Ishikawa (cell line): ENCODE results near the gene DCST2.

Experiments used
- CEBPB ChIP-seq: IDR thresholded peaks from 2 replicates; pipeline ENCODE4 v1.6.1; 2012
- EGR1 ChIP-seq: IDR thresholded peaks from 2 replicates; pipeline ENCODE4 v1.6.1; 2012
- EP300 ChIP-seq: IDR thresholded peaks from 2 replicates; pipeline ENCODE4 v1.6.1; 2012; ENCODE audit warnings: borderline replicate concordance
- FOXM1 ChIP-seq: IDR thresholded peaks from 2 replicates; pipeline ENCODE4 v1.6.1; 2012; ENCODE audit warnings: low read depth, borderline replicate concordance
- RAD21 ChIP-seq: IDR thresholded peaks from 2 replicates; pipeline ENCODE4 v1.6.1; 2012; ENCODE audit warnings: low read depth
- TAF1 ChIP-seq: IDR thresholded peaks from 2 replicates; pipeline ENCODE4 v1.6.1; 2012; ENCODE audit warnings: low read depth, mild to moderate bottlenecking
- TCF12 ChIP-seq: IDR thresholded peaks from 2 replicates; pipeline ENCODE4 v1.6.1; 2012; ENCODE audit warnings: low read depth
- YY1 ChIP-seq: IDR thresholded peaks from 2 replicates; pipeline ENCODE4 v1.6.1; 2012; ENCODE audit warnings: low read depth
- ZBTB7A ChIP-seq: IDR thresholded peaks from 2 replicates; pipeline ENCODE4 v1.6.1; 2012; ENCODE audit warnings: low read depth
- TF ChIP-seq, protein P1 (sequence below): IDR thresholded peaks from 2 replicates; pipeline ENCODE4 v1.6.1; 2012

DNA sequence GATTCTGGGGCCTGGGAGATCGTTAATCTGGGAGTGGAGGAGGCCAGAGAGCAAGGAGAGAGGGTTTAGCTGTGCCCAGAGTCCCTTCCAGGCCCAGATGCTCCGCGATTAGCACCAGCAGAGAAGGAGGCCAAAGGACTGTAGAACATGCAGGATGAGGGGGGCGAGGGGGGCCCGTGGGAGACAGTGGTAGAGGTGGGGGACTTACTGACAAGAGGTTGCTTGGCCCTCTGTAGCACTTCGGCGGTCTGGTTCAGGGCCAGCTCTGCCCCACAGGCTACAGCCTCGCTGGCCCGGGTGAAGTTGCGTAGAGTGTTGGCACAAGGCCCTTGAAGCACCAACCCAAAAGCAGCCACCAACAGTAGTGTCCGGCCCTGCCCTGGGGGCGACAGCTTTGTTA lies 695 bp downstream of the DCST2 start:
- TF ChIP-seq FOXM1 = no peak
- TF ChIP-seq RAD21 = no peak
- TF ChIP-seq, protein P1, sequence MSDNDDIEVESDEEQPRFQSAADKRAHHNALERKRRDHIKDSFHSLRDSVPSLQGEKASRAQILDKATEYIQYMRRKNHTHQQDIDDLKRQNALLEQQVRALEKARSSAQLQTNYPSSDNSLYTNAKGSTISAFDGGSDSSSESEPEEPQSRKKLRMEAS = no peak
- no peak for TF ChIP-seq CEBPB
- no peak for TF ChIP-seq EP300
- no peak for TF ChIP-seq TAF1
- TF ChIP-seq ZBTB7A = no peak
- TF ChIP-seq EGR1 = no peak
- TF ChIP-seq YY1 = no peak
- no peak for TF ChIP-seq TCF12
